ENCODE measurements around the gene GLB1L. TPM values are rescaled to one million over a fixed set of nuclear protein-coding genes. Genes with fewer than 3 reads are reported as not detected.
A peak's percentile ranks its signal among the peaks of the same experiment; 100 is the strongest.

The GLB1L gene
- total RNA-seq, 1 donor from 2014 or later, result 7.2 TPM

- Mint-ChIP-seq H3K9me3 (no peaks in the 10 kb centered on the region), H3K36me3 (no peaks in the 10 kb centered on the region), H3K27me3 (ENCODE audit: insufficient read depth, low read depth) (peaks cover 64% of the 10 kb centered on the region), H3K27ac (no peak within 1 kb of the TSS), H3K4me3 (peak within 1 kb of the TSS; percentile 78), H3K4me1 (peaks cover 13% of the 10 kb centered on the region)
- Histone ChIP-seq H3K4me3 (peak within 1 kb of the TSS; percentile 34), H3F3A (ENCODE audit: low read depth) (peaks cover 3% of the 10 kb centered on the region), H3K79me2 (ENCODE audit: low read depth) (no peaks in the 10 kb centered on the region), H3K27ac (no peak within 1 kb of the TSS), H3K4me1 (peaks cover 7% of the 10 kb centered on the region), H3K9ac (no peak within 1 kb of the TSS), H3K4me2 (peak within 1 kb of the TSS; percentile 78), H3K9me3 (ENCODE audit: low read depth) (no peaks in the 10 kb centered on the region), H4K20me1 (ENCODE audit: low read depth) (peaks cover 12% of the 10 kb centered on the region), H2AFZ (replicated peaks) (peak within 1 kb of the TSS; percentile 6), H3K27me3 (peaks cover 81% of the 10 kb centered on the region), H3K36me3 (no peaks in the 10 kb centered on the region)
- peak; percentile 94 for TF ChIP-seq EZH2 (IDR thresholded peaks at IDR 0.05)
- TF ChIP-seq EZH2phosphoT487 (IDR thresholded peaks at IDR 0.05), result peak; percentile 94
- TF ChIP-seq, protein P1, sequence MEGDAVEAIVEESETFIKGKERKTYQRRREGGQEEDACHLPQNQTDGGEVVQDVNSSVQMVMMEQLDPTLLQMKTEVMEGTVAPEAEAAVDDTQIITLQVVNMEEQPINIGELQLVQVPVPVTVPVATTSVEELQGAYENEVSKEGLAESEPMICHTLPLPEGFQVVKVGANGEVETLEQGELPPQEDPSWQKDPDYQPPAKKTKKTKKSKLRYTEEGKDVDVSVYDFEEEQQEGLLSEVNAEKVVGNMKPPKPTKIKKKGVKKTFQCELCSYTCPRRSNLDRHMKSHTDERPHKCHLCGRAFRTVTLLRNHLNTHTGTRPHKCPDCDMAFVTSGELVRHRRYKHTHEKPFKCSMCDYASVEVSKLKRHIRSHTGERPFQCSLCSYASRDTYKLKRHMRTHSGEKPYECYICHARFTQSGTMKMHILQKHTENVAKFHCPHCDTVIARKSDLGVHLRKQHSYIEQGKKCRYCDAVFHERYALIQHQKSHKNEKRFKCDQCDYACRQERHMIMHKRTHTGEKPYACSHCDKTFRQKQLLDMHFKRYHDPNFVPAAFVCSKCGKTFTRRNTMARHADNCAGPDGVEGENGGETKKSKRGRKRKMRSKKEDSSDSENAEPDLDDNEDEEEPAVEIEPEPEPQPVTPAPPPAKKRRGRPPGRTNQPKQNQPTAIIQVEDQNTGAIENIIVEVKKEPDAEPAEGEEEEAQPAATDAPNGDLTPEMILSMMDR (IDR thresholded peaks at IDR 0.05), result no peak
- DNase-seq (ENCODE audit: low spot score), result peak; percentile 86
Observed at GRCh38 chr2:219253753-219254589, 8.7 kb upstream of the GLB1L start, which contains the start of gene TUBA4A. Gene TUBA4A, minus strand, starts transcription at chr2:219253918. Its CDS starts 60 bp downstream, at chr2:219253858.

GRCh38 chr2:219252900-219253752 lies 7.9 kb upstream of the GLB1L start, which contains the start of gene TUBA4B:
Gene TUBA4B, plus strand, starts transcription at chr2:219253243. Its CDS starts 165 bp downstream, at chr2:219253408.
- Histone ChIP-seq H3K9me3 (ENCODE audit: low read depth) (no peaks in the 10 kb centered on the region), H3K9ac (no peak within 1 kb of the TSS), H4K20me1 (ENCODE audit: low read depth) (peaks cover 12% of the 10 kb centered on the region), H2AFZ (replicated peaks) (peak within 1 kb of the TSS; percentile 6), H3K79me2 (ENCODE audit: low read depth) (no peaks in the 10 kb centered on the region), H3K36me3 (no peaks in the 10 kb centered on the region), H3F3A (ENCODE audit: low read depth) (peaks cover 3% of the 10 kb centered on the region), H3K27ac (no peak within 1 kb of the TSS), H3K27me3 (peaks cover 73% of the 10 kb centered on the region), H3K4me2 (peak within 1 kb of the TSS; percentile 78), H3K4me3 (peak within 1 kb of the TSS; percentile 34), H3K4me1 (peaks cover 7% of the 10 kb centered on the region)
- Mint-ChIP-seq H3K27ac (no peak within 1 kb of the TSS), H3K36me3 (no peaks in the 10 kb centered on the region), H3K27me3 (ENCODE audit: insufficient read depth, low read depth) (peaks cover 59% of the 10 kb centered on the region), H3K9me3 (no peaks in the 10 kb centered on the region), H3K4me1 (peaks cover 13% of the 10 kb centered on the region), H3K4me3 (peak within 1 kb of the TSS; percentile 78)
- DNase-seq (ENCODE audit: low spot score), result peak; percentile 56
- TF ChIP-seq, protein P1 (IDR thresholded peaks at IDR 0.05), result no peak
- peak; percentile 69 for TF ChIP-seq EZH2 (IDR thresholded peaks at IDR 0.05)
- TF ChIP-seq EZH2phosphoT487 (IDR thresholded peaks at IDR 0.05), result peak; percentile 73

DNA sequence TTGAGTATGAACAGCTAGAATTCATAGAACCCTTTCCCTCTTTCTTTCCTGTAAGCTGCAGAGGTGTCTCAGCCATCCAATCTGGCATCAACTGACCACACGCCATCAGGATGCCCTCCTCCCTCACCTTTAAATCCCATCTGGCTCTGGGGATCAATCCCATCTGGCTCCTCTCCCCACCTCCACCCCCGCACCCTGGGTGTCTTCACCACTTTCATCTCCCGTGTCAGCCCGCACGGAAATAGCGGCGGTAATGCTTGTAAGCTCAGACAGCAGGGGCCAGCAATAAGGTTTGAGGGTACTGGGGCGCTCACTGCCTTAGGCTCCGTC lies 7.3 kb upstream of the GLB1L start:
- Histone ChIP-seq H3K4me1 (peaks cover 7% of the 10 kb centered on the region), H3K27ac (no peak overlapping the region), H3K4me3 (peak overlapping the region; percentile 34), H3K36me3 (no peaks in the 10 kb centered on the region), H3F3A (ENCODE audit: low read depth) (peaks cover 3% of the 10 kb centered on the region), H3K4me2 (peak overlapping the region; percentile 78), H3K79me2 (ENCODE audit: low read depth) (no peaks in the 10 kb centered on the region), H3K9ac (no peak overlapping the region), H4K20me1 (ENCODE audit: low read depth) (peaks cover 12% of the 10 kb centered on the region), H3K27me3 (peaks cover 67% of the 10 kb centered on the region), H2AFZ (replicated peaks) (no peak overlapping the region), H3K9me3 (ENCODE audit: low read depth) (no peaks in the 10 kb centered on the region)
- peak; percentile 35 for DNase-seq (ENCODE audit: low spot score)
- peaks cover 56% of the 10 kb centered on the region for H3K27me3 Mint-ChIP-seq (ENCODE audit: insufficient read depth, low read depth)
- peaks cover 13% of the 10 kb centered on the region for H3K4me1 Mint-ChIP-seq
- TF ChIP-seq EZH2phosphoT487 (IDR thresholded peaks at IDR 0.05), result no peak
- TF ChIP-seq EZH2 (IDR thresholded peaks at IDR 0.05), result no peak
- TF ChIP-seq, protein P1 (IDR thresholded peaks at IDR 0.05), result no peak
- no peaks in the 10 kb centered on the region for H3K36me3 Mint-ChIP-seq
- H3K9me3 Mint-ChIP-seq, result no peaks in the 10 kb centered on the region
- H3K27ac Mint-ChIP-seq, result no peak overlapping the region
- peak overlapping the region; percentile 53 for H3K4me3 Mint-ChIP-seq
